GM21447 (cell line): ENCODE results near the gene LRFN2.

Source experiments
- ATAC-seq: cut with Tn5 transposase; IDR thresholded peaks from one replicate; pipeline ENCODE4 v1.9.1; 2021; ENCODE audit not compliant: unreplicated experiment

The LRFN2 gene

DNA sequence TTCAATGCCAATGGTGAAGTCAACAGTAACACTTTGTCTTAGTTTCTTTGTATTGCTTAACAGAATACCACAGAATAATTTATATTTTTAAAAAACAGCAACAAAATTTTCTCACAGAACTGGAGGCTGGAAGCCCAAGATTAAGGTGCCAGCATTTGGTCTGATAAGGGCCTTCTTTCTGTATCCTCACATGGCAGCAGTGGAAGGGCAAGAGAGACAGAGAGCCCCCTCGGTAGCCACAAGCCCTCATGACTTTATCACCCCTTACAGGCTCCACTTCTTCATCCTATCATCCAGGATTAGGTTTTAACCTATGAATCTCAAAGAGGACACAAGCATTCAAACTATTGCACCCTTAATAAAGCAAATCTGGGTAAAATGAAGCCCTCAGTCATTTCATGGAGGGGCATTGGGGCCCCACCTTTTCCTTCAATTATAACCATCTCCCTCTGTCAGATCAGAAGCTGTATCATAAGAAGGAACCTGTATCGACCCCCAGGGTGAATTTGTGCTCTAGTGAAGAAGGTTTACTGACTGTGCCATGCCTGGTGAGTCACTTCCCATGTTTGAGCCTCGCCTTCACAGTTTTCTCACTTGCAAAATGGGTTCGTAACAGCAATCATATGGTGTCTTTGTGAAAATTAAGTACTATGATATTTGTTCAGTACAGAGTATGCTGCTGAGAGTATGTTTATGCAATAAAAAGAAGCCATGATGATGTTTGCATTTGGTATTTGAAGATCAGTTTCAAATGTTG, 178.2 kb downstream of the LRFN2 start:
- ATAC-seq = no peak

DNA sequence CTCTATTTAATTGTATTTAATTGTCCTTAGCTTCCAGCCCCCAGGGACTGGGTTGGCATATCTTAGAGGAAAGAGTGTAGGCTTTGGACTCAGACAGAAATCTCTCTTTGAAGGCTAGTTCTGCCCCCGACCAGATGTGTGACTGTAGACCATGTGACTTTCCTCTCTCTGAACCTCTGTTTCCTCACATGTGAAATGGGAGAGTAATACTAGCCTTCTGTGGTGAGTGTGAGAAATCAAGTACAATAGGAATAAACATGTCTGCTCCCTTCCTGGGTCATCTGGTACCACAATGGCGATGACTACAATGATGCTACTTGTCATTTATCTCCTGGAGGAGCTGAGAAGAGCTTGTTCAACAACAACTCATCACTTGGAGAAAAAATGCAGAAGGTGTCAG, 179.9 kb downstream of the LRFN2 start:
- no peak for ATAC-seq

DNA sequence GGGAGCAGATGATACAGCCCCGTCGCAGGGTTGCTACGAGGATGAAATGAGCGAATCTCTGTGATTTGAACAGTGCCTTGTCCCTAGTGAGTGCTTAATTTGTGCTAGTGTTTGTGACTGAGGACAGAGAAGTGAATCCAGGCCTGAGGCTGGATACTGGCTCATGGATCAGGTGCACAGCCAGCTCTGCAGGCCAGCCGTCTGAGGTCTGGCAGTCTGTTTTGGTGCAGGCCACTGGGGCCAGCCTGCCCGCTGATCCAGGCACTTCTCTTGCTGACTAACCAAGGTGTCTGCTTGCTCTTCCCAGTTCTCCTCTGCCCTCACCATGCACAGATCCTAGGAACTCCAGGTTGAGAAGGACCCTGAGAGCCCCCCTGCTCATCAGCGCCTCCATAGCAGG, 181.0 kb downstream of the LRFN2 start:
- ATAC-seq = no peak

DNA sequence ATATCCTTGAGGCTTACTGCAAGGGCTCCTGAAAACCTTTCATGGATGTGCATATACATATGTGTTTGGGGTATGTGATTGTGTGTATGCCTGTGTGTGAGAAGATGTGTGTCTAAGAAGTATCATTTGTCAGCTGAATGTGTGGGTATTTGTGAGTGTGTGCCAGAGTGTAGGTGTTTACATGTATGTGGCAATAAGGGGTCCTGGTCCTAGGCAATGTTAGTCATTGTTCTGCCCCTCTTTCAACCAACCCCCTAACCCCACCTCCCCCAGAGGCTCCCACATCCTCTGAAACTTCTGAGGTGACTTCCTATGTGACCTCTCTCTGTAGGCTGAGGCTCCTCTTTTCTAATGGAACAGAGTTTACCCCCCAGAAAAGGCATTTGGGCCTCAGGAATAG, 186.4 kb downstream of the LRFN2 start:
- no peak for ATAC-seq

DNA sequence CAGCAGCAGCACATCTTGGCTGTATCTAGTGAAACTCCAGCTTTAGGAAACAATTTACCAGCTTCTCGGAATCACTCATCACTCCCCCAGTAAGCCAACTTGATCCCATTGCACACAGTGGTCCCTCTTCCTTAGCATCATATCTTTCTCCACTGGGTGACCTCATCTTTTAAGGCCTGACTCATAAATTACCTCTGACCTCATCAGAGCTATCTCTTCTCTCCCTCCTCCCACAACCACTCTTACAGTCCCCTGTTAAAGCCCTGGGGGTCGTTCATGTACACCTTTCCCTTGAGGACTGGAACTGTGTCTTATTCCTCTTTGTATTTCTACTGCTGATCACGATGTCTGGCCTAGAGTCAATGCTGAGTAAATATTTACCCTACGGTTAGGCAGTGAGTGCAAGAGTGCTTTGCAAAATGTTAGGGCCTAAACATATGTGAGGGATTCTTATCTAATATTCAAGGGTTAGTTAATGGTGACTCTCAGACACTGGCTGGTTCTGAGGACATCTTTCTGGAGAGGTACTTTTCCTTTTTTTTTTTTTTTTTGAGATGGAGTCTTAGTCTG, 187.2 kb downstream of the LRFN2 start:
- no peak for ATAC-seq

DNA sequence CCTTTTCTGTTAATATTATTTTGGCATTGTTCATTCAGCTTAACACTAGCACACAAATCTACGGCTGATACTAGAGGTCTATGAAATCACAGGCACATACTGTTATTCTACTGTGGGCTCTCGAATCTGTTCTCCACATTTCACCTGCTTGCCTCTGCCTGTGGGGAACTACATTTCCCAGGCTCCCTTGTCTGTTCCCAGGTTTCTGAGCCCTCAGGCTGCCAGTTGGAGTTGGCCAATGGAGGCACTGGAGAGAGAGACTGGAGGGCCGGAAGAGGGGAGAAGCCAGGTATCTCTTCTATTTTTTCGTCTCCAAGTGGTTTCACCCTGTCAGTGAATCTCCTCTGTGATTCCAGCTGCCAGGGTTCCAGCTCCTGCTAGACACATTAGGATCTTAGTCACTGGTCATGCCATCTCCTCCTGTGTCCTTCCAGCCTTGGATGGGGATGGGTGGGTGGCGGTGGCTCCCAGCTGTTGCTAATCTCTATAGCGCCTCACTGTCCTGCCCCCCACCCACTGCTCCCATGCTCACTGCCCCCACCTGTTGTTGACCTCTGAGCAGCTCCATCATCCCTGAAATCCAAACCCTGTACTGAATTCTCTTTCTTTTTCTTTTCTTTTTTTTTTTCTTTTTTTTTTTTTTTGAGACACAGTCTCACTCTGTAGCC, 188.2 kb downstream of the LRFN2 start:
- no peak for ATAC-seq

DNA sequence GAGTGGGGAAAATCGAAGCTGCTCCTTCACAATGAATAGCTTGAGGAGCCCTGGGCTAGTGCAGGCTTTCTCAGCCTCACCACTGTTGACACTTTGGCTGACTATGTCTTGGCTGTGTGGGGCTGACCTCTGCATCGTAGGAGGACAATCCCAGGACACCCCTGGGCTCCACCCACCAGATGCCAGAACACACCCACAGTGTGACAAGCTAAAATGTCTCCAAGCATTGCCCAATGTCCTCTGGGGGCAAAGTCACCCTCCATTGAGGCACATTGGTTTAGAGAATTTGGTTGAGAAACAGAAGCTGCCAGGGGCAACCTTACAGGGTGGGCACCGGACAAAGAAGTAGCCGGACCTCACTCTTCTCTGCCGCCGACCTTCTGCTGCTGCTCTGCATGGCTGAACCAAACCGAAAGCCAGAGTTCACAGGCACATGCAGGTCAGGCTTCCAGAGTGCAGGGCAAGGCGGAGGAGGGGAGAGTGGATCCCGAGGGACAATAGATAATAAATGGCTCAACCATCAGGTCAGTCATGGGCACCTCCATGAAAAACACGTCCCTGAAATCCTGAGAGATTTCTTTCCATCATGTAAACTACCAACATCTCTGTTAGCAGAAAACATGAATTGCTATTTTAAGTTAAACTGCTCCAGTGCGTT, 189.0 kb downstream of the LRFN2 start:
- no peak for ATAC-seq

DNA sequence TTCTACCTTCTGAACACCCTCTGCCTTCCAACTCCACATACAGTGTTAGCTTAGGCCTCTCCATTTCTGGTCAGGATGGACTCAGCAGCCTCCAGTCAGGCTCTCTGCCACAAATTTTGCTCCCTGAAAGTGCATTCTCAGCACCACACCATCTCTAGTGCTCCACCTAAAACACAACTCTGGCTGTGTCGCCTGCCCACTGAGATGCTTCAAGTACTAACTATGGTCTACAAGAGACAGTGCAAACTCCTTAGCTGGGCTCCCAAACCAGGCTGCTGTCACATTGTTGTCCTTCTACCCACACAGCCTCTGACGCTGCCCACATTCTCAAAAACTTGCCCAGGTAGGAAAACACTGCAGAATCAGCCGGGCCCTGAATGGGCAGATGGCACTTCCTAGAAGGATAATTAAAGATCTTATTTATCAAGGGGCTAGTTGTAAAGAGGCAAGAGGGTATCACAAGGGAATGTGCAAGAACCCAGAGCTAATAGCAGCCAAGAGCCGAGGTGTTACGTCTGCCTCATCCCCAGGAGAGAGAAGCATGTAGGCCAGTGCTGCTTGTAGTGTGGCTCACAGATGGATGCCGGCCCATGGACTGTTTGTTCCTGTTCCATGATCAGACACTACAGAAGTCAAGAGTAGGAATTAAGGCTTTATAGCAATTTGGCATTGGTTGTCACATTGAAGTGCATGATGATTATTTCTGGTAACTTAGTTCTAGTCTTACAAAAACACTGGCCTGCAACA, 189.7 kb downstream of the LRFN2 start:
- no peak for ATAC-seq

DNA sequence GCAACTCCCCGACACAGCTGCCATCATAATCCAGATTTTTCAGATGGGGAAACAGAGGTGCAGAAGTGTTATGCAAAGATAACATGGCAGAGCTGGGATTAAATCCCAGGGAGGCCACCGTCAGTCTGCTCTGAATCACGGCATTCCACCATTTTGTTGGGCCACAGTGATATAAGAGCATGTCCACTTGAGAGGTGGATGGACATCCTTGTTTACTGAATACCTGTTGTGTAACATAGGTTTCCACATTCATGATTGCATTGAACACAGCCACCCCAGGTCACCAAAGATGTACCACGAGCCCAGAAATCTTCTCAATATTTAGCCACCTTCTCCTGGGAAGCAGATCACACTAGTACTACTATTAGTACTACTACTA, 191.5 kb downstream of the LRFN2 start:
- no peak for ATAC-seq

DNA sequence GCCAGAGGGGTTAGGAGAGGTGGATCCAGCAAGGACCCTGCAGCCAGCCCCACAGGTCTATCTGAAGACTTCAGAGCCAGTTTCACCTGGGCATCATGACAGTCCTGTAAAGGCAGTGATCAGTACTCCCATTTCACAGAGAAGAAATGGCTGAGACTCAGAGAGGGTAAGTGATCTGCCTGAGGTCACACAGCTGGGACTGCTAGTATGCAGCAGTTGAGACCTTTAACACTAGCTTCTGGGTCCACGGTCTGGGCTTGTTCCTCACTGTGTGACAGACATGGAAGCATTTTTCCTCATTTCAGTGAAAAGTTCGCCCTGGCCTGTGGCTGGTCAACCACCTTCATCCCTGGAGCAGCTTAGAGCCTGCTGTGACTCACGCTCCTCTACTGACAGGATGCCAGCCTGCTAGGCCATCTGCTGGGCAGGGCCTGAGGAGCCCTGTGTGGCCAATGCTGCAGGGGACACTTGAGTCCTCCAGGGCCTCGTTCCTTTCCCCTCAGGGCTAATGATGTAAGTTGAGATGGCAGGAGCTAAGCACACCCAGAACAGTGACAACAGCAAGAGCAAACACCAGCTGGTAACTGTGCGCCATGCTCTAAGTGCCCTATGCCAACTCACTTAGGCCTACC, 192.0 kb downstream of the LRFN2 start:
- no peak for ATAC-seq

DNA sequence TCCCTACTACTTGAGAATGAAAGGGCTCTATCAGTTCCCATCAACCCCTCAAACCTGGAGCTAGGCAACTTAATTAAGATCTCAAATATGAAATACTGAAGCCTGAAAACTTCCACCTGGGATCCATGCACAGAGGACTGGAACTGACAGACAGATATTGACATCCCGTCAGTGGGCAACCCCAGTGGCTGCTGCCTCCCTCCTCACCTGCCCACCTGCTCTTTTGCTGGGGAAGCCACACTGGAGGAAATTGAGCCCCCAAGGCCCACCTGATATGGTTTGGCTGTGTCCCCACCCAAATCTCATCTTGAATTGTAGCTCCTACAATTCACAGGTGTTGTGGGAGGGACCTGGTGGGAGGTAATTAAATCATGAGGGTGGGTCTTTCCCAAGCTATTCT, 192.8 kb downstream of the LRFN2 start:
- ATAC-seq = no peak

DNA sequence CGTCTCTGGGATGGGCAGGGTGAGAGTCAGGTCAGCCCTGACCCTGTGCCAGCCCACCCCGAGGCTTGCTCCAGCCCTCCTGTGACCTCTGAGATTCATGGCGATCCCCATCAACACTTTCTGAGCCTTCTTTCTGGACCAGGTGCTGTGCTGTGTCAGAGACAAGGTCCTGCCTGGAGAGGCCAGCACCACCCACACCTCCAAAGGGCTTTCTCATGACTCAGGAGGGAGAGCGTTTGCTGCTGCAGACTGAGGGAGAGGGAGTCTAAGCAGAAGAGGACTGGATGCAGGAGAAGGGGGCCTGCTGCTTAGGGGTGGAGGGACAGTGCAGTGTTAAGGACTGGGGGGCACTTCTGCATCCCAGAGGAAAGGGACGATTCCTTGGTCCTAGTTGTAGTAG, 193.5 kb downstream of the LRFN2 start:
- no peak for ATAC-seq

DNA sequence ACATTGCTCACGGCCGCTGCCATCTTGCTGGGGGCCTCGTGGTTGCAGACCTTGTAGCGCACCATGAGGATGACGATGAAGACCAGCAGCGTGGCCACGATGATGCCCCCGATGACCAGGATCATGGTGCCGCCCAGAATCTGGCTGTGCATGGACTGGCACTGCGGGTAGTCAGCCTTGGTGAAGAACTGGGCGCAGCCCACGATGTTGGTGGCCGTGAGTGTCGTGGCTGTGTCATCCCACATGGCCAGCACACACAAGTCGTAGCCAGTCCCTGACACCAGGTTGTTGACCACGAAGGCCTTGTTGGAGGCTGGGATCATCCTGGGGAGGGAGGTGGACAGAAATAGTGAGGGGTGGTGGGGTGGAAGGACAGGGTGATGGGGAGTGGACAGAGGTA, 194.6 kb downstream of the LRFN2 start:
- no peak for ATAC-seq

DNA sequence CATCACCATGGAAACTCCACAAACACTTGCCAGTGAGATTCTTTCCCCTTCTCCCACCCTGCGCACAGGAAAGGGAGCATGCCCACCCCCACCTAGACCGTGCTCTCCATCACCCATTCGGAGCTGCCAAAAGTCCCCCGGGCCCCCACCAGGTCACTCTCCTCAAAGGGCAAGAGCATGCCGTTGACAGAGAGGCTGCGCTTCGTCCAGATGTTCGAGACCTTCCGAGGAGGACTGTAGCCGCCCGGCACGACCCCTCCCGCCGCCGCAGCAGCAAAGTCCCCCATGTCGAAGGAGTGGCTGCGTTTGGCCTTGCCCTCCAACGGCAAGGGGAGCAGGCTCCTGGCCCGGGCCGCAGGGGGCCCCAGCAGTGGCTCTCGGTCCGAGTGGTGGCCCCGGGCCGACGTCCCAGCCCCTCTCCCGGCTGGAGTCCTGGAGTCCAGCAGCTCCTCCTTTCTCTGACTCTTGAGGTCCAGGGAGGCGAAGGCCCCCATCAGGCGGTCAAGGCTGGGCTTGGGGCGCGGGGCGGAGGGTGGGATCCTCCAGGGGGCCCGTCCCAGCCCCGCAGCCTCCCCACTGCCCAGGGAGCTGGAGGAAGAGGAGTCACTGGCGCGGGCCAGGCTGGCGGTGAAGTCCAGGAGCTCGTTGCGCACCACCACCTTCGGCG, 195.2 kb downstream of the LRFN2 start:
- no peak for ATAC-seq

DNA sequence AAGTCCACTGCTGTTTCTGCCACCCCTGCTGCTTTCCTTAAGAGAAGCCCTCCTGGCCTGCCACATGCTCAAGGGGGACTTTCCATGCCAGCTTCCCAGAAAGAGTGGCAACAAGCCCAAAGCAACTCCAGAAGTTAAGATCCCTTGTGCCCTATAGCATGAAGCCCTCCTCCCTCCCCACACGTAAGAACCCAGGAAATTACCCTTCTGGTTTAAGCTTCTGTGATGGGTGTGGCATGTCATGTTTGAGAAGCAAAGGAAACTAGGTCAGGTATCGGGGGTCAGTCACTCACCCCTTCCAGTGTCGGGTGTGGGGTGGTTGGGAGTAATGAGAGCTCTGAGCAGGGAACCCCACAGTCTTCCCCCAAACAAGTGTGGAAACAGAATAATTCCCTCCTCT, 196.1 kb downstream of the LRFN2 start:
- no peak for ATAC-seq

DNA sequence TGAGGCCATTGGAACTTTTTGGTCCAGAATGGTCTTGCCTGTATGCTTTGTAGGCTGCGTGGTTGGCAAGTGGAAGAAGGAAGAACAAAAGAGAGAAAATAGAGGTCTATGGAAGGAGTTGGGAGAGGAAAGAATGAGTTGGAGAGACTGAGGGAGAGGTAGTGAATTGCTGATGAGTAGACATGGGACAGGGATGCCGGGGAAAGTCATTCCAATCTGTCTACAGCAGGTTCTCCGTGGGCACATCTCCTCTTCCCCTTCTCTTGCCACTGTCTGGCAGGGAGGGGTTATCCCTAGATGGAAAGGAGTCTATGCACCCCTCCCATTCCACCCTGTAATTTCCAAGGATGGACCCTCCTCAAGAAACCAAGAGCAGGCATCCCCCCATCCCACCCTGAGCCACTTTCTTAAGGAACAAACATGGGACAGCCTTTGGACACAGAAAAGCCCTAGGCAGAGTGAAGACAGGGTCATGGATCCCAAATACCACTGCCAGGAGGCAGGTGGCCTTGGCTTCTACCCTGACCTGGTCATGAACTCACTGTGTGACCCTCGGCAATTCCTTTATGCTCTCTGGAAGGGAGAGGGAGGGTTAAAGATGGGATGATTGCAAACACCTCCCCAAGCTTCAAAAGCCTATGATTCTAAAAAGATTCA, 196.9 kb downstream of the LRFN2 start:
- ATAC-seq = no peak

DNA sequence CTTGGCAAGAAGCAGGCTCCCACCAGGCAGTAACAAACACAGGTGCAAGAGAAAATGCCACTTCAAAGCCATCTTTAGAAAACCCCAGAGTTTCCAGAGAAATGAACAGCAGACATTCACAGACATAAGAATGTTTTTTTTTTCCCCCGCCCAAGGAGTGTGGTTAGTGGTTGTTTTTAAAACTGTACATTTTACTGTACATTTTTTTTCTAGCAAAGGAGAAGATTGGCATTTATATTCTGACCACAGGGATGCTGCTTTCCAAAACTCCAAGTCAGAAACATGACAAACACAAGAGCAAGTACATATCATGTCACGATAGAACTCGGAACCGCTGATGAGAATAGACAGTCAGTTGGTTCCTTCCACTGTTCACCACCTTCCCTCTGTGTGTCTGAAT, 197.9 kb downstream of the LRFN2 start:
- no peak for ATAC-seq

DNA sequence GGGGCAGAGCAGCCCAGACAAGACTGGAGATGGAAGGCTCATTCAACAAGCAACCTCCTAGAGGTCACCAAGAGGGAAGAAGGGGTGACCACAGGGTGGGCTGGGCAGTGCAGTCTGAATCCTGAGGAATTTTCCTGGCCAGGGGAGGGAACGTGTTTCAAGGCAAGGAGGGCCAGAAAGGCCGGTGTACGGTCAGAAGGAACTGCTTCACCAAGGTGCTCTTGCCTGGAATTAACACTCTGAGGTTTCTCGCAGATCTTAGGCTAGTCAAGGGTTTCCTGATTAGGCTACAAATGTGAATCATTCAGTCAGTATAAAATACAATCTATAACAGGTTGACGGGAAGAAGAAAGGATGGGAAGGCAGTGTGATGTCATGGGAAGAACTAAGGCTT, 199.3 kb downstream of the LRFN2 start:
- ATAC-seq = no peak

DNA sequence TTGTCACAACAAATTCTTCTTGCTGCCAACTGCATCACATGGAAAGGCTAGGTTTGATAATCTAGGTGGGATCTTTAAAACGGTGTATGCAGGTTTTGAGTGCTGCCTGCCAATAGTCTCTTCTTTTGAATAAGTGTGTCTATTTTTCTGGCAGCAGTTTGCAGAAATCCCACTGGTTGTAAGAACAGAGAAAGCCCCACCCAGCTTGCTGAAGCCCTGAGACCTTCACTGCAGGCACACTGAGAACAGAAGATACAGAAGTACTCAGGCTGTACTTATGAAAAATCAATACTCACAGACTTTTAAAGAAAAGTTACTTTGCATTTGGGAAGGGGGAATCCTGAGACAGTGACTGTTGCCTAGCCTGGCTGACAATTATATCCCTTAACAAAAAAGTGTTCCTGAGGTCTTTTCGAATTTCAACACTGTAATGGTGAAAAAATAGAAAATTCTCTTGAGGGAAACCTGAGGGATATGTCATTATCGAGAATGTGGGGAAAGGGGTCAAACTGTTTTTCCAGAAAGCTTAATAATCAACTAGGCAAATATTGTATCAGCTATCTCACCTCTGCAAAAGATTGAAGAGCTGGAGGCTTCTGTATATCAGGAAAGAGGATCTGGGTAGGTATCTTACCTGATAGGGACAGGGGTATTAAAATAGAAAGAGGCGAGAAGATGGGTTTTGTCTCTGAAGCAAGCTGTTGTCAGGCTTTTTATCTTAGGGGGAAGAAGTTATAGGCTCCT, 199.9 kb downstream of the LRFN2 start:
- no peak for ATAC-seq
